Upper lobe of left lung (tissue), 4 donors: ENCODE measurements around the gene IGF2R.

ENCODE experiments used
- EP300 ChIP-seq, 4 donors: sonication (generic); formaldehyde crosslinking; IDR thresholded peaks; one replicate each; pipeline ENCODE4 v1.5.1; 2017; ENCODE audit warnings: antibody characterized with exemption in 4 of 4, control low read depth in 2 of 4
- POLR2AphosphoS5 ChIP-seq, 2 donors: sonication (generic); formaldehyde crosslinking; IDR thresholded peaks; one replicate each; pipeline ENCODE4 v1.5.1; 2017; ENCODE audit warnings: antibody characterized with exemption in 2 of 2
- TF ChIP-seq, protein P1 (sequence below), 6 experiments: fragments of 450-650 bp in 4 of 6; fragments of 200-600 bp in 2 of 6; sonication (generic) in 2 of 6; IDR thresholded peaks; one replicate each; pipeline ENCODE4 v1.5.1; 2016 to 2019; ENCODE audit warnings: antibody characterized with exemption in 6 of 6

DNA sequence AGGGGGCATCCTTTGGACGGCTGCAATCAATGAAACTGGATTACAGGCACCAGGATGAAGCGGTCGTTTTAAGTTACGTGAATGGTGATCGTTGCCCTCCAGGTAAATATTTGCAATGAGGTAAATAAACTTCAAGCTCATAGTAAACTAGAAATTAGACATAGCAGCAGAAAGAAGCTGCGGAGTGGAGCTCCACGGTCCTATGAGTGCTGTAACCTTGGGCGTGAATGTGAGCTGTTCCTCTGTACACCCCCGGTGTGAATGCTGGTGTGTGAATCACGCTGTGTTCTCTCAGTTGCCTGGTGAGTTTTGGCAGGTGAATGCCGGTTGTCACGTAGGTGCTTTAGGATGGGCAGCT lies 110.8 kb downstream of the IGF2R start:
- TF ChIP-seq, protein P1, sequence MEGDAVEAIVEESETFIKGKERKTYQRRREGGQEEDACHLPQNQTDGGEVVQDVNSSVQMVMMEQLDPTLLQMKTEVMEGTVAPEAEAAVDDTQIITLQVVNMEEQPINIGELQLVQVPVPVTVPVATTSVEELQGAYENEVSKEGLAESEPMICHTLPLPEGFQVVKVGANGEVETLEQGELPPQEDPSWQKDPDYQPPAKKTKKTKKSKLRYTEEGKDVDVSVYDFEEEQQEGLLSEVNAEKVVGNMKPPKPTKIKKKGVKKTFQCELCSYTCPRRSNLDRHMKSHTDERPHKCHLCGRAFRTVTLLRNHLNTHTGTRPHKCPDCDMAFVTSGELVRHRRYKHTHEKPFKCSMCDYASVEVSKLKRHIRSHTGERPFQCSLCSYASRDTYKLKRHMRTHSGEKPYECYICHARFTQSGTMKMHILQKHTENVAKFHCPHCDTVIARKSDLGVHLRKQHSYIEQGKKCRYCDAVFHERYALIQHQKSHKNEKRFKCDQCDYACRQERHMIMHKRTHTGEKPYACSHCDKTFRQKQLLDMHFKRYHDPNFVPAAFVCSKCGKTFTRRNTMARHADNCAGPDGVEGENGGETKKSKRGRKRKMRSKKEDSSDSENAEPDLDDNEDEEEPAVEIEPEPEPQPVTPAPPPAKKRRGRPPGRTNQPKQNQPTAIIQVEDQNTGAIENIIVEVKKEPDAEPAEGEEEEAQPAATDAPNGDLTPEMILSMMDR (IDR thresholded peaks at IDR 0.05), result no peak
- TF ChIP-seq POLR2AphosphoS5 (IDR thresholded peaks at IDR 0.05) (no peak), EP300 (IDR thresholded peaks at IDR 0.05) (no peak)
